OCI-LY7 (cell line): ENCODE measurements around the gene SLC9A9. TPM values are rescaled to one million over a fixed set of nuclear protein-coding genes. Genes with fewer than 3 reads are reported as not detected.

Experiments used
- BruUV-seq: library from RNA; stranded (reverse); fragments of 400-500 nt; replicated peaks from 2 replicates; lab custom pipeline; 2021; lab: Mats Ljungman, UMichigan
- CTCF ChIA-PET: fragments of 300-600 bp; sonication (Branson Sonifier 250); formaldehyde crosslinking; loops from one replicate; lab custom pipeline; 2022; ENCODE audit warnings: antibody characterized with exemption; ENCODE audit not compliant: unreplicated experiment; lab: Charles Lee
- POLR2A ChIA-PET: fragments of 300-600 bp; sonication (Branson Sonifier 250); formaldehyde crosslinking; loops from one replicate; lab custom pipeline; 2022; ENCODE audit warnings: antibody characterized with exemption; lab: Charles Lee
- DNase-seq: peaks from one replicate; pipeline ENCODE4 v3.0.0-alpha.2; 2015; ENCODE audit warnings: low spot score
- H2AFZ ChIP-seq: fragments of 200-600 bp; sonication (generic), shearing (Covaris generic); 2 replicates; pipeline ENCODE4 v1.6.1; 2014; ENCODE audit warnings: mild to moderate bottlenecking, antibody characterized with exemption, low read length, moderate library complexity
- H3K27ac ChIP-seq: fragments of 200-600 bp; sonication (generic); 2 replicates; pipeline ENCODE4 v1.5.1; 2014; ENCODE audit warnings: mixed run types, low read depth, mild to moderate bottlenecking, moderate library complexity, low read length, inconsistent platforms; ENCODE audit not compliant: poor library complexity, severe bottlenecking
- H3K36me3 ChIP-seq: fragments of 200-600 bp; sonication (generic); 2 replicates; pipeline ENCODE4 v1.6.1; 2014; ENCODE audit warnings: mild to moderate bottlenecking, antibody characterized with exemption, low read length, moderate library complexity, mixed read lengths; ENCODE audit not compliant: insufficient read depth
- H3K4me1 ChIP-seq: fragments of 200-600 bp; sonication (generic); 2 replicates; pipeline ENCODE4 v1.5.1; 2014; ENCODE audit warnings: mild to moderate bottlenecking, low read length; ENCODE audit not compliant: insufficient read depth, poor library complexity, severe bottlenecking
- H3K4me2 ChIP-seq: fragments of 200-600 bp; sonication (generic); 2 replicates; pipeline ENCODE4 v1.6.1; 2014; ENCODE audit warnings: mild to moderate bottlenecking, low read length
- H3K4me3 ChIP-seq: fragments of 200-600 bp; sonication (generic); 2 replicates; pipeline ENCODE4 v1.5.1; 2014; ENCODE audit warnings: mild to moderate bottlenecking, low read depth, low read length; ENCODE audit not compliant: poor library complexity, severe bottlenecking
- H3K79me2 ChIP-seq: fragments of 200-600 bp; sonication (generic); 2 replicates; pipeline ENCODE4 v1.6.1; 2016; ENCODE audit warnings: low read depth, mild to moderate bottlenecking, low read length, moderate library complexity, mixed read lengths; ENCODE audit not compliant: insufficient read depth
- H3K9me2 ChIP-seq: fragments of 200-600 bp; sonication (generic); 2 replicates; pipeline ENCODE4 v1.6.1; 2016; ENCODE audit warnings: mild to moderate bottlenecking, low read length, mixed read lengths; ENCODE audit not compliant: insufficient read depth
- H3K9me3 ChIP-seq: fragments of 200-600 bp; sonication (generic); 2 replicates; pipeline ENCODE4 v1.6.1; 2014; ENCODE audit warnings: mild to moderate bottlenecking, mixed run types, low read length, mixed read lengths
- H4K20me1 ChIP-seq: fragments of 200-600 bp; sonication (generic); 2 replicates; pipeline ENCODE4 v1.6.1; 2014; ENCODE audit warnings: mild to moderate bottlenecking, antibody characterized with exemption, low read length, moderate library complexity, mixed read lengths; ENCODE audit not compliant: insufficient read depth
- EZH2phosphoT487 ChIP-seq: fragments of 200-600 bp; sonication (generic); IDR thresholded peaks from 2 replicates; pipeline ENCODE4 v1.6.1; 2018; ENCODE audit warnings: low read depth, borderline replicate concordance, mild to moderate bottlenecking, mixed run types, antibody characterized with exemption, low read length, moderate library complexity, mixed read lengths
- intact Hi-C: fragments of 100-400 bp; cut with micrococcal nuclease; formaldehyde crosslinking; loops from one replicate; pipeline ENCODE4 v1.10.0; 2022; ENCODE audit not compliant: unreplicated experiment
- total RNA-seq, 2 experiments: library from RNA; depleted of rRNA in 1 of 2; stranded (reverse); fragments of >200 nt in 1 of 2; shearing (Covaris generic) in 1 of 2; gene quantifications; 2 replicates each; pipeline ENCODE4 v1.2.3, GENCODE V29; 2014 to 2022
- TF ChIP-seq, protein P1 (sequence below): fragments of 200-600 bp; sonication (generic); conservative IDR thresholded peaks from 2 replicates; pipeline ENCODE4 v1.5.1; 2014; ENCODE audit warnings: mild to moderate bottlenecking, antibody characterized with exemption, low read length, moderate library complexity, mixed read lengths

The SLC9A9 gene
- total RNA-seq, 2 experiments from 2014 or later = 9.3 to 14.8 TPM

GRCh38 chr3:143548393-143548792, 299.9 kb downstream of the SLC9A9 start:
- TF ChIP-seq, protein P1, sequence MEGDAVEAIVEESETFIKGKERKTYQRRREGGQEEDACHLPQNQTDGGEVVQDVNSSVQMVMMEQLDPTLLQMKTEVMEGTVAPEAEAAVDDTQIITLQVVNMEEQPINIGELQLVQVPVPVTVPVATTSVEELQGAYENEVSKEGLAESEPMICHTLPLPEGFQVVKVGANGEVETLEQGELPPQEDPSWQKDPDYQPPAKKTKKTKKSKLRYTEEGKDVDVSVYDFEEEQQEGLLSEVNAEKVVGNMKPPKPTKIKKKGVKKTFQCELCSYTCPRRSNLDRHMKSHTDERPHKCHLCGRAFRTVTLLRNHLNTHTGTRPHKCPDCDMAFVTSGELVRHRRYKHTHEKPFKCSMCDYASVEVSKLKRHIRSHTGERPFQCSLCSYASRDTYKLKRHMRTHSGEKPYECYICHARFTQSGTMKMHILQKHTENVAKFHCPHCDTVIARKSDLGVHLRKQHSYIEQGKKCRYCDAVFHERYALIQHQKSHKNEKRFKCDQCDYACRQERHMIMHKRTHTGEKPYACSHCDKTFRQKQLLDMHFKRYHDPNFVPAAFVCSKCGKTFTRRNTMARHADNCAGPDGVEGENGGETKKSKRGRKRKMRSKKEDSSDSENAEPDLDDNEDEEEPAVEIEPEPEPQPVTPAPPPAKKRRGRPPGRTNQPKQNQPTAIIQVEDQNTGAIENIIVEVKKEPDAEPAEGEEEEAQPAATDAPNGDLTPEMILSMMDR = no peak
- no peak for TF ChIP-seq EZH2phosphoT487
- BruUV-seq = no TSS peak

GRCh38 chr3:143538577-143538981, 309.7 kb downstream of the SLC9A9 start:
- H4K20me1 ChIP-seq = no peaks in the 10 kb centered on the region
- POLR2A ChIA-PET = no interaction called here
- H3K4me2 ChIP-seq = no peak overlapping the region
- no peaks in the 10 kb centered on the region for H3K9me3 ChIP-seq
- no peak overlapping the region for H3K4me3 ChIP-seq
- no peaks in the 10 kb centered on the region for H3K79me2 ChIP-seq
- no peak overlapping the region for H3K27ac ChIP-seq
- H3K36me3 ChIP-seq = no peaks in the 10 kb centered on the region
- H2AFZ ChIP-seq = no peak overlapping the region
- TF ChIP-seq, protein P1 = no peak
- TF ChIP-seq EZH2phosphoT487 = no peak
- CTCF ChIA-PET = no interaction called here
- no peak for DNase-seq
- no peaks in the 10 kb centered on the region for H3K9me2 ChIP-seq
- H3K4me1 ChIP-seq = peaks cover 7% of the 10 kb centered on the region
- BruUV-seq = no TSS peak
- intact Hi-C loops = no loop called here

More at GRCh38 chr3:143548393-143548792, 299.9 kb downstream of the SLC9A9 start:
- H3K4me2 ChIP-seq = no peak overlapping the region
- no peaks in the 10 kb centered on the region for H3K9me2 ChIP-seq
- ChIA-PET POLR2A (interaction anchor here (0.9 kb wide), 1 partner anchor 11 kb away, joined by 3 read pairs; no protein-coding TSS in a partner anchor), CTCF (no interaction called here)
- H3K36me3 ChIP-seq = no peaks in the 10 kb centered on the region
- DNase-seq = no peak
- no peaks in the 10 kb centered on the region for H3K4me1 ChIP-seq
- H3K4me3 ChIP-seq = no peak overlapping the region
- H4K20me1 ChIP-seq = no peaks in the 10 kb centered on the region
- no peaks in the 10 kb centered on the region for H3K9me3 ChIP-seq
- no peak overlapping the region for H2AFZ ChIP-seq
- no peak overlapping the region for H3K27ac ChIP-seq
- intact Hi-C loops = no loop called here
- H3K79me2 ChIP-seq = no peaks in the 10 kb centered on the region

DNA sequence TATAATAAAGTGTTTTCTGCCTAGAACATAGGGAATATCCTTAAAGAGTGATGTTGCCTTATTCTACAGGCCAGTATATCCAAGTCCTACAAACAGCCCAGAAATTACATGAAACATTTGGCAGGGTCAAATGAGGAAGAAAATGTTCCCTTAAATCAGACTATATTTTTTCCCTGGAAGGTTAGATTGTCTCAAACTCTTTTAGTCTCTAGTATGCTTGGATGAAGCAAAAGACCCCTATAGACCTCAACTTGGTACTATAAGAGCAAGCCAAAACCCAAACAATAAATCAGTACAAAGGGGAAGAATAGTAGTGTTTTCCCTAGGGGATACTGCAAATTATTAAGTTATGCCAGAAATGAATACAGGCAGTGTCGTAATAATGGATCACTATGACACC, 310.2 kb downstream of the SLC9A9 start:
- no peak for TF ChIP-seq EZH2phosphoT487
- TF ChIP-seq, protein P1 = no peak
- Histone ChIP-seq H3K4me2 (no peak overlapping the region), H3K4me1 (peaks cover 7% of the 10 kb centered on the region), H3K9me3 (no peaks in the 10 kb centered on the region), H3K79me2 (no peaks in the 10 kb centered on the region), H3K27ac (no peak overlapping the region), H3K4me3 (no peak overlapping the region), H4K20me1 (no peaks in the 10 kb centered on the region), H2AFZ (no peak overlapping the region), H3K9me2 (no peaks in the 10 kb centered on the region), H3K36me3 (no peaks in the 10 kb centered on the region)
- BruUV-seq = no TSS peak
- POLR2A ChIA-PET = no interaction called here
- CTCF ChIA-PET = no interaction called here
- no peak for DNase-seq
- intact Hi-C loops = no loop called here
